Stimulated activated CD4-positive, alpha-beta T cell treated with anti-CD3 and anti-CD28 coated beads, TNF-alpha, amount 100 ng/mL, for 48 hours (primary cell): ENCODE measurements around the gene TBC1D24.
A peak's percentile ranks its signal among the peaks of the same experiment; 100 is the strongest.

Experiments used
- DNase-seq, 3 donors: peaks; one replicate each; pipeline ENCODE4 v3.0.0-alpha.2; 2020; ENCODE audit warnings: low read depth in 3 of 3

The TBC1D24 gene

DNA sequence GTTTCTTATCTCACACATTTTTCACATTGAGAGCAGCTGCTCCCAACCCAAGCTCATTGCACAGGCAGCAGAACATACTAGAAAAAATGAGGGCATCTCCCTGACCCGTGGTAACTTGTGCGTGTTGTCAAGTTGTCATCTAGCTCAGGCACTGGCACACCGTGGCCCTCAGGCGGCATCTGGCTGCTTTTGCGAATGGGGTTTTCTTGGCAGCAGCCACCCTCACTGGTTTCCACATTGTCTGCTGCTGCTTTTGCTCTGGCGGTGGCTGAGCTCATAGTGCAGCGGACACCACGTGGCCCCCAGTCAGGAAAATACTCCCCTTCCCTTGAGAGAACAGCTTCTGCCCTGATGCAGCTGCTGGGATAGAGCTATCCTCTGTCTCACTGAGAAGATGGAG, 24.4 kb upstream of the TBC1D24 start:
- DNase-seq: no peak

DNA sequence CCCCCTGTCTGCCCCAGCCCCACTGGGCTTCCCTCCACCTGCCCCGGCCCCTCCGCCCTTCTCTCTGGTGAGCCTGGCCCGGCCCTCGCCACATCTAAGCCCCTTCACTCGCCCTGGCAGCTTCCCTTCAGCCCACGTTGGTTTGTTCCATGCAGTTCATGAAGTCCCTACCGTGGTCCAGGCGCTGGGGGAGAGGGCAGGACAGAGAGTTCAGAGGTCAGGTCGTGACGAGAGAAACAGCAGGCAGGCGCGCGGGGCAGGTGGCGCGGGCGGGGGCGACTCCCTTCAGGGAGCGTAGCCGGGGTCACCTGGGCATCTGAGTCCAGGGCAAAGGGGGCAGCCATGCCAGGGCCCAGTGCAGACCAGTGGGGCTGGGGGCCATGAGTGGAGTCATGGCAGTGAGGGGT, 23.9 kb upstream of the TBC1D24 start:
- DNase-seq: no peak

DNA sequence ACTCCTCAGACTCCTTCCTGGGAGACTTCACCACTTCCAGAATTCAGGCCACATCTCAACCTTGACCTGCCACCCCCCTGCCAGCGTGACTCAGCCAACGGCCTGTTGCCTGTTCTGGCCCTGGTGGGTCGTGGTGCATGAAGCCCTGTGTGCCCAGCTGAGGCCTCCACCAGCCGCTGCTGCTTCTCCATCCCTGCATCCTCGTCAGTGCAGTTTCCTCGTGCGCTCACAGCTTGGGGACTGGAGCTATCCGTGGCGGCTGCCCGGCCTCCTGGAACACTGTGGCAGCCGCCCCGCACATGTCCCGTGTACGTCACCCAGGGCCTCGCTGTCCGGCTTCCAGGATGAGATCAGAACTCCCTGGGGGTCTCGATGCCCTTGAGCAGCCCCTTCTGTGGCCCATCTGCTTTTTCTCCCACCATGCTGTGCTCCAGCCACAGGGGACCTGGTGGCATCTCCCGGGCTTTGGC, 23.0 kb upstream of the TBC1D24 start:
- no peak for DNase-seq

DNA sequence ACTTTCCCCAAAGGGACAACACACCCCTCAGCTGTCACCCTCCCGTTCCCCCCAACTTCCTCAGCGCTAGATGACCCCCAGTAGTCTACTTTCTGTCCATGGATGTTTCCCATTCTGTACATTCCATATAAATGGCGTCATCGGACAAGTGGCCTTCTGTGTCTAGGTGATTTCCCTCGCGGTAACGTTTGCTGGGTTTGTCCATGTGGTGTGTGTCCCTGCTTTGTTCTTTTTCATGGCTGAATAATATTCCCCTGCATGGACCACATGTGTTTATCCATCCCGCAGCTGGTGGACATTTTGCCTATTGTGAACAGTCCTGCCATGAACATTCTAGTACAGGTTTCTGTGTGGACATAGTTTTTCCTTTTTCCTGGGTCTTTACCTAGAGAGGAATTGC, 22.3 kb upstream of the TBC1D24 start:
- DNase-seq: no peak

DNA sequence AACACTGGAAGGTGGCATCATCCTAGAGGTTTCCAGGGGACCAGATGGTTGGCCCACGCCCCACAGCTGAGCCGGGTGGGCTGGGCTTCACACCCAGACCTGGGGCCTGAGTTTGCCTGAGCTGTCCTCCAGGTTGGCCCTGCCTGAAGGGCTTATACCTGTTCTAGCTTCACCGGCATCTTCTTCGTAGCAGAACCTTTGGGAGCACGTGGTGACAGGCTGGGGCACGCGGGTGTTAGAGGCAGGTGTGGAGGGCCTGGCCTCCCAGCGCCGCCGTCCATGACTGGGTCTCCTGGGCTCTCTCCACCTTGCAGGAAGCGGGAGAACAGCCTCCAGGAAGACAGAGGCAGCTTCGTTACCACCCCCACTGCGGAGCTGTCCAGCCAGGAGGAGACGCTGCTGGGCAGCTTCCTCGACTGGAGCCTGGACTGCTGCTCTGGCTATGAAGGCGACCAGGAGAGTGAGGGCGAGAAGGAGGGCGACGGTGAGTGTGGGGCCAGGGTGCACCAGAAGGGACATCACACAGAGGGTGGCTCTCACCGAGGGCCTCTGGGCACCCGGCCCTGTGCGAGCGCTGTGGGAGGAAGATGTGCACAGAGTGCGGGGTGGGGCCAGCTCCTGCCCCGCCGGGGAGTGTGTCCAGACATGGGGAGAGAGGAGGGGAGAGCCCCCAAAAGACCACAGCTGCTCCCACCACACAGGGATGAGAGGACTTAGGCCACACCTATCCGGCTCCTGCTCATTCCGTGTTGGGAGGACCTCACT, 19.7 kb upstream of the TBC1D24 start:
- DNase-seq: no peak

DNA sequence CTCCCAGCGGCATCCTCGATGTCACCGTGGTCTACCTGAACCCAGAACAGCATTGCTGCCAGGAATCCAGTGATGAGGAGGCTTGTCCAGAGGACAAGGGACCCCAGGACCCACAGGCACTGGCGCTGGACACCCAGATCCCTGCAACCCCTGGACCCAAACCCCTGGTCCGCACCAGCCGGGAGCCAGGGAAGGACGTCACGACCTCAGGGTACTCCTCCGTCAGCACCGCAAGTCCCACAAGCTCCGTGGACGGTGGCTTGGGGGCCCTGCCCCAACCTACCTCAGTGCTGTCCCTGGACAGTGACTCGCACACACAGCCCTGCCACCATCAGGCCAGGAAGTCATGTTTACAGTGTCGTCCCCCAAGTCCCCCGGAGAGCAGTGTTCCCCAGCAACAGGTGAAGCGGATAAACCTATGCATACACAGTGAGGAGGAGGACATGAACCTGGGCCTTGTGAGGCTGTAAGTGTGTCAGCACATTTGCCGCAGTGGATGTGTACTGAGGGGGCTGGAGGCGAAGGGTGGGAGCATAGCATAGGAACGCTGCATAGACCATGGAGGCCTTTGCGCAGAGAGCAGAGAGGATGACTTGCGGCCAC, 18.3 kb upstream of the TBC1D24 start:
- DNase-seq: no peak

DNA sequence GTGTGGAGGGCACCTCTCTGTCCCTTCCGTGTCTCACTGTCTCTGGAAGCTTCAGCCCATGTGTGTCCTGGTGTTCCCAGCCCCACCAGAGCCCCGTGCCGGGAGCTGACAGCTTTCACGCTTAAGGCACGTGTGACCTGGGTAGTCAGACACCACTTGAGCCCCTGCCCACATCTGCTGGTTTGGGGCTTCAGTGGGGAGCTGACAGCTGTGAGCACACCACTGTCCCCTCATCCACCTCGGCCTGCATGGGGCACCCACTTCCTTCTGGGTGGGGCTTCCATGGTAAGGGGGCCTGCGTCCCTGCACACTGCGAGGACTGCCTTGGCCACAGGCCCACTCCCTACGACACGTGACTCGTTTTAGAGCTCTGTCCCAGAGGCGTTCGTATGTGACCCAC, 17.7 kb upstream of the TBC1D24 start:
- DNase-seq: no peak

DNA sequence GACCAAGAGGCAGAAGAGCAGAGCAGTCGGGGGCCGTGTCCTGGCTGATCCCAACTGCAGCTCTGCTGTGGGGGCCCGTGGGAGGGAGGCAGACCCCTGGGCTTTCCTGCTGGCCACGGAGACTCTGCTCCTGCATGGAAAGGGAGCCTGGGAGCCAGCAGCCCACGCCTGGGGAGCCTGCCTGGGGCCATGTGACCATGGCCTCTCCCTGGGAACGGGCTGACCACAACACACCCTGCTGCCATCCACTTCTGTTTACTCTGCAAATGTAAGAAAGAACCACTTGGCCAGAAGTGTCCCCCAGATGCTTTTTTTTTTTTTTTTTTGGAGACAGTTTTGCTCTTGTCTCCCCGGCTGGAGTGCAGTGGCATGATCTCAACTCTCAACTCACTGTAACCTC, 17.0 kb upstream of the TBC1D24 start:
- no peak for DNase-seq

DNA sequence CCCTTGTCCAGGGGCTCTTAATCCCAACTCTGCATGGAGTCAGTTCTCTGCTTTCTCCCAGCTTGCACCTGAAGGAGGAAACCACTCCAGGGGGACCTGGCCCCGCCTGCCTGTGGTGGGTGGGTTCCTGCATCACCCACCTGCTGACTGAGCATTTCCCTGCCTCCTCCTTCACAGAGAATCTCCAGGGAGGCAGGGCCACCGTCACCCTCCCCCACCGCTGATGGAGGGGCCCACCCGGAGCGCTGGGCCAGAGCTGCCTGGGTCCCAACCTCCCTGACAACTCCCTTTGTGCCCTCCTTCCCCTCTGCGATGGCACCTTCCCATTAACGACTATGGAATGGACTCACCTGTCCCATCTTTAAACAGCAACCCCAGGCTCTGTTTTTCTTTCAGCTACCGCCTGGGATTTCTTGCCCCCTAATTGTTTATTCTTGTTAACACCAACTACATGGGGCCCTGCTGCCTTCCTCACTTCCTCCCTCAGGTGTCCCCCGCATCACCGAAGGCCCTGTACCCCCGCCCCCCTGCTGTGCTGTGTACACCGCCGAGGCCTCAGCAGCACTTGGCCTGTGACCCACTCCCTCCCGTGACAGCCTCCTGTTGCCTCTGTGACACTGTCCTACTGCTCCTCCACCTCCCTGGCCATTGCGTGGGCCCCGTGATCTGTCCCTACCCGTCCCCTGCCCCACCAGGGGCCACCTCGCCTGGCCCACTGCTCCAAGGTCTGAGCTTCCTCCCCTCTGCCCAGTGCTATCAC, 15.9 kb upstream of the TBC1D24 start:
- no peak for DNase-seq

DNA sequence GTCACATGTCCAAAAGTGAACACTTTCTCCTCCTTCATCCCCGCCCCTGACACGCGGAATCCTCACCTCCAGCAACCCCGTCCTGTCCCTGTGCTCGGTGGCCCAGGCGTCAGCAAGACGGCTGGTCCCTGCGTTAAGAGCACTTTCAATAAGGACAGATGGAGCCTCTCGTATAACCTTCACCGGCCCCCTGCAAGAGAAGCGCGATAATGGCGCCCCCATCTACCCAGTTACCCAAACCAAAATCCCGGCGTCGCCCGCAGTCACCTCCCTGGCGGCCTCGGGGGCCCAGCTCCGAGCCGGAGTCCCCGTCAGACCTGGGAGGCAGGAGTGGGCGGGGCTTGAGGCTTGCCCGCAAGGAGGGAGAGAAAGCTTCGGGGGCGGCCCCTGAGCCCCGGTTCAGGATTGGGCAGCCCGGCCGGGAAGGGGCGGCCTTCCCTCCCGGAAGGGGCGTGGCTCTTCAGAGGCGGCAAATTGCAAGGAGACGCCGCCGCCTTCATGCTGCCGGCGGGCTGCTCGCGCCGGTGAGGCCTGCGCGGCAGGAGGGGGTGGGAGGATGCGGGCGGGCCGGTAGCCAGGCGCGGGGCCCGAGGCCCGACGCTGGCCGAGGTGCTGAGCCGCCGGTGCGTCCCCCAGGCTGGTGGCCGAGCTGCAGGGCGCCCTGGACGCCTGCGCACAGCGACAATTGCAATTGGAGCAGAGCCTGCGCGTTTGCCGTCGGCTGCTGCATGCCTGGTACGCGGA, 15.1 kb upstream of the TBC1D24 start, which contains the start of gene TEDC2:
Gene TEDC2, plus strand, starts transcription at position 463 of the 744 bp plus-strand sequence. Its CDS starts 36 bp downstream, at position 499.
- DNase-seq: peak; percentile 94 to 99 (median 95)

DNA sequence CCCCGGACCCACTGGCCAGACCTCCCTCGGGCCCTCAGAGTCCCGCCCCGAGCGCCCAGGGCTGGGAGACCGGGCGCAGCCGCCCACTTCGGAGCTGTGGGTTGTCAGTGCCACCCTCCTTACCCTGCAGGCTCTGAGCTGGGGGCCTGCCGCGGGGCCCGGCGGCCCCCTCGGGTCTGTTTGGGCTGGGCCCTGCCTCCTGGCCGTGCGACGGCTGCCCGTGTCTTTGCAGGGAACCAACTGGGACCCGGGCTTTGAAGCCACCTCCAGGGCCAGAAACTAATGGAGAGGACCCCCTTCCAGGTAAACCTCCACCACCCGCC, 14.6 kb upstream of the TBC1D24 start:
- no peak for DNase-seq

DNA sequence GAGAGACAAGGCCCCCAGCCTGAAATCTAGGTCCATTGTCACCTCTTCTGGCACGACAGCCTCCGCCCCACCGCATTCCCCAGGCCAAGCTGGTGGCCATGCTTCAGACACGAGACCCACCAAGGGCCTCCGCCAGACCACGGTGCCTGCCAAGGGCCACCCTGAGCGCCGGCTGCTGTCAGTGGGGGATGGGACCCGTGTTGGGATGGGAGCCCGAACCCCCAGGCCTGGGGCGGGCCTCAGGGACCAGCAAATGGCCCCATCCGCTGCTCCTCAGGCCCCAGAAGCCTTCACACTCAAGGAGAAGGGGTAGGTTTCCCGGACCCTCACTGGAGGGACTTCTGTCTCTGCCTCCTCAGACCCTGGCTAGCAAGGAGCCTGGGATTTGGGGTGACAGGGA, 14.0 kb upstream of the TBC1D24 start:
- no peak for DNase-seq

DNA sequence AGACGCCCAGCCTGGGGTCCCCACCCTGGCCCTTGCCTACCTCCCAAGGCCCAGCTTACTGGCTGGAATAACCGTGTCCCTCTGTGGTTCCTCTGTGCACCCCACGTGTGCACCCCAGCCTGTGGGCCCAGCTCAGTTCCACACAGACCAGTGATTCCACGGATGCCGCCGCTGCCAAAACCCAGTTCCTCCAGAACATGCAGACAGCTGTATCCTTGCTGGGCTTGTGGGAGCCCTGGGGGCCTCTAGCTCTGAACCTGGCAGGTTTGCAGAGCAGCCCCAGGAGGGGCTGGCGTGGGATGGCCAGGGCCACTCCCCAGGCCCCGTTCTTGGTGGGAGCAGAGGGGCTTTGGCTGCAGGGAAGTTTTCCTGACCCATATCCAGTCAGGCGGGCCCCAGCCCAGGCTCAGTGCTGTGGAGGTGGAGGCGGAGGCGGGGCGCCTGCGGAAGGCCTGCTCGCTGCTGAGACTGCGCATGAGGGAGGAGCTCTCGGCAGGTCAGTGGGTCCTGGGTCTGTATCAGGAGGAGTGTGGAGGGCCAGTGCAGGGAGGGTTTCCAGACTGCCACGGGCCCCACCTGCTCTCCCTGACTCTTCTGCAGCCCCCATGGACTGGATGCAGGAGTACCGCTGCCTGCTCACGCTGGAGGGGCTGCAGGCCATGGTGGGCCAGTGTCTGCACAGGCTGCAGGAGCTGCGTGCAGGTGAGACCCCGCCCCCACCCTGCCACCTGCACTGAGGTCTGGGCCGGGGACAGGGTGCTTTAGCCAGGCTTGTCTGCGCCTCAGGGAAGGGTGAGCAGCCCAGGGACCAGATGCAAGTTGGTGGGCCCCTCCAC, 12.7 kb upstream of the TBC1D24 start:
- DNase-seq: no peak

DNA sequence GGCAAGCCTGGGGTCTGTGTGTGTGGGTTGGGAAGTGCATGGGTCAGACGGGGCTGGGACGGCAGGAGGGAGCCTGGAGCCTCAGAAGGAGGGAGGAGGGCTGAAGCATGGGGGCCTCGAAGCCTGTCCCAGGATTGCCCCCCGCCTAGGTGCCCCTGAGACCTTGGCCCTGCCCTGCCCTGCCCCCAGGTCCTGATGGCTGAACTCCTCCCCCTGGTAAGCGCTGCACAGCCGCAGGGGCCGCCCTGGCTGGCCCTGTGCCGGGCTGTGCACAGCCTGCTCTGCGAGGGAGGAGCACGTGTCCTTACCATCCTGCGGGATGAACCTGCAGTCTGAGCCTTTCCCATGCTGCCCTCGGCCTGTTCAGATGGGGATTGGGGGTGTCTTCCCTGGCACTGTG, 10.6 kb upstream of the TBC1D24 start:
- no peak for DNase-seq

DNA sequence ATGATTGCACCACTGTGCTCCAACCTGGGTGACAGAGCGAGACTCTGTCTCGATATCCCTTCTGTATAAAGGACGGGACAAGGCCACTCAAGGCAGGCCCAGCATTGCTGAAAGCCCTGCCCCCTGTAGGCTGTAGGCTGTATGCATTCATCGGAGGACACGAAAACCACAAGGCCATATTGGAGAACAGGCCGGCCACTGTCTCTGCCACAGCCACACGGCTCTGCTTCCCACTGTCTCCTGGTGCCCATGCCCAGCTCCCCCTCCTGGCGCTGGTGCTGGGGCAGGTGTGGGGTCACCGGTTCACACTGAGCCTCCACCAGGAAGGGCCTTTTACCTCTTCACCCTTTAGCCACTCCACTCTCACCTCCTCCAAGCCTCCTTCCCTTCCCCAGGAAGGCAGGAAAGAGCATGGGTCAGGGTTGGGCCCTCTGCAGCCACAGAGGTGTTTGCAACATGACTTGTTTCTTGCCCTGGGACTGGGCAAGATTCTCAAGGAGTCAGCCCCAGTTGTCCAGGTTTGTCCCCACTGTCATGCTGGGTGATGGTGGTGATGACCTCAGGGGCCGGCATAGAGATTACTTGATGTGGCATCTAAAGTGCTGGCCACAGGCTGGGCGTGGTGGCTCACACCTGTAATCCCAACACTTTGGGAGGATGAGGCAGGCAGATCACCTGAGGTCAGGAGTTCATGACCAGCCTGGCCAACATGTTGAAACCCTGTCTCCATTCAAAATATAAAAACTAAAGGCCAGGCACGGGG, 9.1 kb upstream of the TBC1D24 start:
- DNase-seq: no peak

DNA sequence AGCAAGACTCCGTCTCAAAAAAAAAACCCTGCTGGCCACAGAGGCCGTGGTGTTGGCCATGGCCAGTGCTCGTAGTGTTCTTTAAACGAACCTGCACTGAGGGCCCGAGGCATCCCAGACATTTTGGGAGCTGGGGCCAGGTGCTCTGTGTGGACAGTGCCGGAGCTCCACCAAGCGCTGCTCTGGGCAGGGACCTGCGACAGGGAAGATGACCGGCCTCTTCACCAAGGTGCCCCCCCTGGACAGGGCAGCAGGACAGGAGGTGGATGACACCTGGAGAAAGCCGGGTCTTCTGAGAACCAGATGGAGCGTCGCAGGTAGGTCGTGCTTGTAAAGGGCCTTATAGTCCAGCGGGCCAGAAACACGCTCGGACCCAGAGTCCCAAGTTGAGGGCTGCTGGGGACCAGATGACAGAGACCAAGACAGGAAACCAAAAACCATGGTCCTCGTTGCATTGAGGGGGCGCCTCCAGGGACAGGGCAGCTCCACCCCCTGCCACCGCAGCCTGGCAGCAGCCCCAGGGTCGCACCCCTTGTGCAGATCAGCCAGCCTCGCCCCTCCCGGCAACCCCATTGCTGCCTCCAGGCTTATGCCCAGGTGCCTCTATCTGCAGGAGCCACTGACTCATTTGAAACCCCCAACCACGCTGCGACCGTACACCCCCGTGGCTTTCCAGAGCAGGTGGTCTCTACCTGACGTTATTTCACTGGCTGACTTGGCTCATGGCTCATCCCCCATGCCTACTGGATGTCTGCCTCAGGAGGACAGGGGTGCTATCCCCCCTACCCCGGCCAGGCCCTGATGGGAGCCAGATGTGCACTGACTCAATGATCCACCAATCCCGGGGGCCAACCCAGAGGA, 8.0 kb upstream of the TBC1D24 start:
- no peak for DNase-seq

DNA sequence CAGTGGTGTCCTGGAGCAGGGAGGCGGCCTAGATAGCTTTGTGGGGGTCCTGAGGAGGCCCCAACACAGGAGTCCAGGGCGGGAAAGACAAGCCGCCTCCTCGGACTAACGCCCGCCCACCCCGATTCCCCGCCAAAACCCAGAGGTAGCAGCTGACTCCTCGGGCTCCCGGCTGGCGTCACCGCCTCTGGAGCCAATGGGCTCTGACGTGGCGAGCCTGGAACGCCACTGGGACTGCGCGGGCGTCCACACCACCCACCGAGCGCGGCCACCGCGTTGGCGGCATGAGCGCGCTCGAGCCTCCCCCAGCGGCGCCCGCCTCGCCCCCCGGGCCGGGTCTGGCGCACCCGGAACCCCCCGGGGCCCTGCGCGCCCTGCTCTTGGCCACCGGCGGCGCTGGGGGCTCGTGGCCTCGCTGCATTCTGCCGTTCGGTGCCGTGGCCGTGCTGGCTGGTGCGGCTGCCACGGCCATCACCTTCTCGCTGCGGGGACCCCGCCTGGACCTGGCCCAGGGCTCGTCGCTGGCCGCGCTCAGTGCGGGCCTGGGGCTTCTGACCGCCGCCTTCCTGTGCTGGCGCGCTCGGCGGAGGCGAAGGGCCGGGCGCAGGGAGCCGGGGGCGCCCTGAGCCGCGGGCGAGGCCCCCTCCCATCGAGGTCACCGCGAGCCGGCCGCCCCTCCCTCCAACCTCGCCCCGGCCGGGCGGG, 7.2 kb upstream of the TBC1D24 start:
- DNase-seq: no peak

DNA sequence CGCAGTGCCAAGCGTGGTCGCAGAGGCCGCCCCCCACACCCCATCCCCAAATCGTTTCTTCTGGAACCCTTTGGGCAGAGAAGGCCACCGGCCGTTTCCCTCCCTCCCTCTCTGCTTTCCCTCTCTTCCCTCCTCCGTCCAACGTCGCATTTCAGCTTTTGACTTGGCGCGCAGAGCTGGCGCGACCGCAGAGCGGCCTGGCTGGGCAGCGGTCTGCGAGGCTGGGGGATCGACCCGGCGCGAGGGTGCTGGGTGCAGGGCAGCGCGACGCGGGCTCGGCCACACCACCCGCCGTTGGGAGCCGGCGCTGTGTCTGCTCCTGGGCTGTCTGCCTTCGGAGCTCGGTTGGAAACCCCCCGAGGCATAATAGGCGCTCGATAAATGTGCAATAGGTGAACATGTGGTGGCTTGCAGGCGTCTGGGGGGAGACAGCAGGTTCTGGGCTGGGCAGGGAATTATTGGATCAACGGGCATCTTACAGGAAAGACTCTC, 6.6 kb upstream of the TBC1D24 start:
- DNase-seq: no peak
